ENCODE results near the gene TCF7L1. TPM values are rescaled to one million over a fixed set of nuclear protein-coding genes. Genes with fewer than 3 reads are reported as not detected.
"Not testable (repeated sequence)": the region's sequence is repeated elsewhere in the genome, so short reads cannot be mapped to it uniquely, and the experiment has no call there.

Gene TCF7L1, protein sequence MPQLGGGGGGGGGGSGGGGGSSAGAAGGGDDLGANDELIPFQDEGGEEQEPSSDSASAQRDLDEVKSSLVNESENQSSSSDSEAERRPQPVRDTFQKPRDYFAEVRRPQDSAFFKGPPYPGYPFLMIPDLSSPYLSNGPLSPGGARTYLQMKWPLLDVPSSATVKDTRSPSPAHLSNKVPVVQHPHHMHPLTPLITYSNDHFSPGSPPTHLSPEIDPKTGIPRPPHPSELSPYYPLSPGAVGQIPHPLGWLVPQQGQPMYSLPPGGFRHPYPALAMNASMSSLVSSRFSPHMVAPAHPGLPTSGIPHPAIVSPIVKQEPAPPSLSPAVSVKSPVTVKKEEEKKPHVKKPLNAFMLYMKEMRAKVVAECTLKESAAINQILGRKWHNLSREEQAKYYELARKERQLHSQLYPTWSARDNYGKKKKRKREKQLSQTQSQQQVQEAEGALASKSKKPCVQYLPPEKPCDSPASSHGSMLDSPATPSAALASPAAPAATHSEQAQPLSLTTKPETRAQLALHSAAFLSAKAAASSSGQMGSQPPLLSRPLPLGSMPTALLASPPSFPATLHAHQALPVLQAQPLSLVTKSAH
- 4.5 TPM for total RNA-seq

DNA sequence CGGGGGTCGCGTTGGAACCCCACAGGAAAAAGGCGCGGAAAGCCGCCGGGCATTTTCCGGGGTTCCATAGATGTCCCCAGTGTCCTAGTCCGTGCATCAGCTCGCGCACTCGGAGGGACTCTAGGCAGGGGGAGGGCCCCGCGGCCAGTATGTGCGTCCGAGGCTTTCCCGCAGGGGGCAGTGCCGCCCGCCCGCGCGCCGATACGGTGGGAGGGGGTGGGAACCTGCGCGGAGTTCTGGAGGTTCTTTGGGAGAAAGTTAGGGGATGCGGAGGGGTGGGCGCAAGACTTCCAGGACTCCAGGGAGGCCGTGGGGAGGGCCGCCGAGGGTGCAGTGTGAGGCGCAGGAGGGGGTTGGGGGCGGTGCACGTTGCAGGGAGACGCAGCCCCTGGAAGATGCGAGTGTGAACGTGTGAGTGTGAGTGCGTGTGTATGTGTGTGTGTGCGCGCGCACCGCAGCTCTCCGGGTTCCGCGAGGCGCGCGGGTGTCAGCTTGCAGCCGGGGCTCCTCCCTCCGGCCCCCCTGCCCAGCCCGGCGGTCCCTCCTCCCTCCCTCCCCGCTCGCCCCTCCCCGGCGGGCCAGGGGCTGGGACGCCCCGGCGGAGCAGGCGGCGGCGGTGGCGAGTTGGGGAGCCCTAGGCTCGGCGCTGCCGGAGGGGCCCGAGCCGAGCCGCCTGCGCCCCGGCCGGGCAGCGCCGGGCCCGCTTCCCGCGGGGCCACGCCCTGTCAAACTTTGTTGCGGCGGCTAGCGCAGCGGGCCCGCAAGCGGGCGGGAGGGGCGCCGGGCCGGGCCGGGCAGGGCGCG is at the start of gene TCF7L1:
TSS of gene TCF7L1 (plus strand) at position 559 of the 804 bp plus-strand sequence. CDS start 293 bp downstream, outside the sequence.
- peak; percentile 85 for ATAC-seq

DNA sequence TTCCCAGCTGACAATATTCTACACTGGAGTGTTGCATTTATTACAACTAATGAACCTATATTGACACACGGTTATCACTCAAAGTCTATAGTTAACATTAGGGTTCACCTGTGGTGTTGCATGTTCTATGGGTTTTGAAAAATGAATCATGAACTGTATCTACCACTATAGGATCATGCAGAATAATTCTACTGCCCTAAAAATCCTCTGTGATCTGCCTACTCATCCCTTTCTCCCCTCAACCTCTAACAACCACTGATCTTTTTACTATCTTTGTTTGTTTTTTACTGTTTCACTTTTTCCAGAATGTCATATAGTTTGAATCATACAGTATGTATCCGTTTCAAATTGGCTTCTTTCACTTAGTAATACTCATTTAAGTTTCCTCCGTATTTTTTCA is 47.6 kb upstream of the TCF7L1 start:
- no peak for ATAC-seq

DNA sequence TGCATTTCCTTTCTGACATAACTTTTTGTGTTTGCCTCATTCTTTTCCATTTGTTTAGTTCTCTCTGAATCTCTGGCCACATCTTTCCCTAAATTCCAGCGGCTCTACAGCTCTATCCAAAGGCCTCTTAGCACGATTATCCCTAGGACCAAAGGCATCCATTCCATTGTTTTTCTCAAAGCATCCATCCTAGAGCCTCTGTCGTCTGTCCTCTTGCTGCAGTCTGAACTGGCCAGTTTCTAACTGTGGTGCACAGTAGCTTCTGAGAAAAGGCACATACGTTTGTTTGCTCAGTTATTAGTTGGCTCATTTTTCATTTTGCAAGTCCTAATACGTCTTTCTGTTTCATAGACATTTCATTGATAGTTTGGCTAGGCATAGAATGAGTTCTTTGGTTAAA is 45.7 kb upstream of the TCF7L1 start:
- ATAC-seq: no peak

DNA sequence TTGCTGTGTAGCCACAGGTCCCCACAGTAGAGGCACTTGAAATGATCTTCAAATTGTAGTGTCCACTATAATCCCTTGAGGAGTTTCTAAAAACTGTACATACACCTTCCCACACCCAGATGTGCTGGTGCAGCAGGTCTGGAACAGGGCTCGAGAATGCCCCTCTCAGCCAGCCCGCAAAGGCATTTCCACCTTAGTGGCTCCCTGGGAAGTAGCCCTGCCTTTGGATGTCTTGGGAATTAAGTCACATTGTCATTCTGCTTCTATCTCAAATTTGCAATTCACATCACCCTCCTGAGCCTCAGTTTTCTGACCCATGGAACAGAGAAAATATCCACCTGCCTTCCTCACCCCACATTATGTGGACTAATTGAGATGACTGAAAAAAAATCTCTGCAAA is 44.3 kb upstream of the TCF7L1 start:
- ATAC-seq: no peak

DNA sequence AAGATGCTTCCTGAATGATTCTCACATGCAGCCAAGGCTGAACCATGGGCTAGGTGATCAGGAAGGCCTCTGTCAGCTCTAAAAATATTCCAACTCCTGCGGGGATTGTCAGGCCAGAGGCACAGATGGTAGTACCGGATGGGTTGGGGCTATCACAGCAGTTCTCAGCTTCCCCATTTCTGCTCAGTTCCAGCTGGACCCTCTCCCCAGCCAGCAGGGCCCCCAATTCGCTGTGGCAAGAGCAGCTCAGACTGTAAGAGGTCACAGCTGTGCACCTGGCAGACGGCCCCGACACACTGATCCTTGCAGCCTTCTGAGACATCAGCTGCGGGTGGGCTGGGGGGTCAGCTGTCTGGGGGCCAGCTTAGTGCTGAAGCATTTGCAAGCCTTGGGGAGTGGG is 43.6 kb upstream of the TCF7L1 start:
- no peak for ATAC-seq

DNA sequence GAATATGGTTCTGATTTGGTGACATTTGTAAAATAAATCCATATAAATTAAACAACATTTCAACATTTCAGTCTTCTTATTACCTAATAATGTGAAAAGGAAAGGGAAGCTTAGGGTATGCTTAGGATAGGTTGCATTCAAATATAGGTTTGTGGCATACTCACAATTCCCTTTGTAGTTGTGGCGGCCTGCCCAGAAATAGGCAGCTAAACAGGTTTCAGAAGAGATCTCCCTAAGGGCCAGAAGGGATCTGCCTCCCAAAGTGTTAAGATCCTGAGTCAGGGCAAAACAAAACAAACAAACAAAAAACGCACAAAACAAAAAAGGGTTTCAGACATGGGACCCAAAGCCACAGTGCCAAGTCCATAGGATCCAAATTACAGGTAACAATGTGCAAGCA is 41.4 kb upstream of the TCF7L1 start:
- ATAC-seq: peak; percentile 98

DNA sequence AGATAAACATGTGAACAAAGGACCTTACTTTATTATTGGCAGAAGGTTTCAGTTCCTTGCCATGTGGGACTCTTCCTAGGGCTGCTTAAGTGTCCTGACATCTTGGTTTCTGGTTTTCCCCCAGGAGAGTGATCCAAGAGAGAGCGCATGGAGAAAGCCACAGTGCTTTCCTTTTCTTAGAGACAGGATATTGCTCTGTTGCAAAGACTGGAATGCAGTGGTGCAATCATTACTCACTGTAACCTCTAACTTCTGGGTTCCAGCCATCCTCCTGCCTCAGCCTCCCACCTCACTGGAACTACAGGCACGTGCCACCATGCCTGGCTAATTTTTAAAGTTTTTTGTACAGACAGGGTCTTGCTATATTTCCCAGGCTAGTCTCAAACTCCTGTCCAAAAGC is 38.1 kb upstream of the TCF7L1 start:
- no peak for ATAC-seq

DNA sequence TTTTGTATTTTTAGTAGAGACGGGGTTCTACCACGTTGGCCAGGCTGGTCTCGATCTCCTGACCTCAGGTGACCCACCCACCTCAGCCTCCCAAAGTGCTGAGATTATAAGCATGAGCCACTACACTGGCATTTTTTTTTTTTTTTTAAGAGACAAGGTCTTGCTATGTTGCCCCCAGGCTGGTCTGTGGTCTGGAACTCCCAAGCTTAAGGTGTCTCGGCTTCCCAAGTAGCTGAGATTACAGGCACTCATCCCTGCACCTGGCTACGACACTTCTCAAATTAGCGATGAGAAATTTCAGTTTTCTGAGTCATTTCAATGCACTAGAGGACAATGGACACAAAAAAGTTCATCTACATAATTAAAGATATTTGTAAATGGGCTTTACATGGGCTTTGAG is 36.6 kb upstream of the TCF7L1 start:
- no peak for ATAC-seq

DNA sequence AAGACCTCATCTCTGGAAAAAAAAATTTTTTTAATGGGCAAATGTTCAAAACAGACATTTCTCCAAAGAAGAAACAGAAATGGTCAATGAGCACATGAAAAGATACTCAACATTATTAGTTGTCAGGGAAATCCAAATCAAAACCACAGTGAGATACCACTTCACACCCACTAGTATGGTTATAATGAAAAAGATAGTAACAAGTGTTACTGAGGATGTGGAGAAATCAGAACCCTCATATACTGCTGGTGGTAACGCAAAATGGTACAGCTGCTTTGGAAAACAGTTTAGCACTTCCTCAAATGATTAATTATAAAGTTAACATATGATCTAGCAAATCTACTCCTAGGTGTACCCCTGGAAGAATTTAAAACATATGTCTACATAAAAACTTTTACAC is 29.0 kb upstream of the TCF7L1 start:
- ATAC-seq: no peak

DNA sequence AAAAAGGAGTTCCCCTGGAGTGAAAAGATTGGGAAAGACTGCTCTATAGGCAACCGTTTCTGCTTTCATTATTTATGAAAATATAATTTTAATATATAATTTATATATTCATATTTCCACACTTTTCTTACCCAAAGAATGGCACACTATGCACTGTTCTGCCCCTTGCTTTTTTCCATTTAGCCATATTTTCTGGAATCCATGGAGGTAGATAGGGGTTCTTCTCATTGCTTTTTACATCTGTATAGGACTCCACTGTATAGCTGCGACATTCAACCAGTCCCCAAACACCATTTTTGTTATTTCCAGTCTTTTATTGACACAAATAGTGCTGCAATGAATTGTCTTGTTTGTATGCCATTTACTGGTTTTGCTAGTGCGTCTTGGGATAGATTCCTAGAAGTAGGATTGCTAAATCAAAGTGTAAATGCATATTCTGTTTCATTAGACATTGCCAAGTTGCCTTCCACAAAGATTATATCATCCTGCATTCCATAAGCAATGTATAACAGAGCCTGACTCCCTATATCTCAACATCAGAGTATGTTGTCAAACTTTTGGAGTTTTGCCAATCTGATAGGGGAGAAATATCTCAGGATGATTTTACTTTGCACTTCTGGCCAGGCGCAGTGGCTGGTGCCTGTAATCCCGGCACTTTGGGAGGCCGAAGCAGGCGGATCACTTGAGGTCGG is 26.6 kb upstream of the TCF7L1 start:
- no peak for ATAC-seq

DNA sequence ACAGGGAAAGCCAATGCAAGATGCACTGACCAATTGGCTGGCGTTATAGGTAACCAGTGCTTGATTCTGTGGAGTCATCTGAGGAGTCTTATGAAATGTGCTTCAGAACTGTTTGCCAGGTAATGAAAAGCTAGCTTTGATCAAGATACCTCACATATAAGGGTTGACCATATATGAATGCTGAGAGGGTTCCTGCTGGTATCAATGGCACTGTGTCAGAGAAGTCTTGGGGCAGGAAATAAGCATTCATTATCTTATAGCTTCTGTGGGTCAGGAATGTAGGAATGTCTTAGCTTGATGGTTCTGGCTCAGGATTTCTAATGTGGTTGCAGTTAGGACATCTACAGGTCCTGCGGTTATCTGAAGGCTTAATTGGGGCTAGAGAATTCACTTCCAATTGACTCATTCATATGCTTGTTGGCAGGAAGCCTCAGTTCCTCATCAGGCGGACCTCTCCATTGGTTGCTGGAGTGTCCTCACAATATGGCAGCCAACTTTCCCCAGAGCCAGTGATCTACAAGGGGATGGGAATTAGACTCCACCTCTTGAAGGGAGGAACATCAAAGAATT is 22.1 kb upstream of the TCF7L1 start:
- ATAC-seq: no peak

DNA sequence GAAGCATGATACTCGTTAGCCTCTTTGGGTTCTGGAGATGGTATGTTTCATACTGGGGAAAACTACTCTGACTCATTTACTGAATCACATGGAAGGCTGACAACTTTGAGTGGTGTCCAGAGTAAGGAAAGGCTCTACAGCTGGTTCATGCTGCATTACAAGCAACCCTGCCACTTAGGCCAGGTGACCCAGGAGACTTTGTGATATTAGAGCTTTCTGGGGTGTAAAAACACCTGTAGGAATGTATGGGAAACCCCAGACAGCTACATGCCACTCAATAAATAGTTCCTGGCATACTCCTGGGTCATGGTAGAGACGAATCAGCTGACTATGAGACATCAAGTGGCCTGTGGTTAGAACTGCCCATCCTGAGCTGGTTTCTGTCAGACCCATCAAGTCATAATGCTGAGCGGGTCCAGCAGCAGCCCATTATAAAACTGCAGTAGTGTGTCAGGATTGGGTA is 21.3 kb upstream of the TCF7L1 start:
- peak; percentile 41 for ATAC-seq

DNA sequence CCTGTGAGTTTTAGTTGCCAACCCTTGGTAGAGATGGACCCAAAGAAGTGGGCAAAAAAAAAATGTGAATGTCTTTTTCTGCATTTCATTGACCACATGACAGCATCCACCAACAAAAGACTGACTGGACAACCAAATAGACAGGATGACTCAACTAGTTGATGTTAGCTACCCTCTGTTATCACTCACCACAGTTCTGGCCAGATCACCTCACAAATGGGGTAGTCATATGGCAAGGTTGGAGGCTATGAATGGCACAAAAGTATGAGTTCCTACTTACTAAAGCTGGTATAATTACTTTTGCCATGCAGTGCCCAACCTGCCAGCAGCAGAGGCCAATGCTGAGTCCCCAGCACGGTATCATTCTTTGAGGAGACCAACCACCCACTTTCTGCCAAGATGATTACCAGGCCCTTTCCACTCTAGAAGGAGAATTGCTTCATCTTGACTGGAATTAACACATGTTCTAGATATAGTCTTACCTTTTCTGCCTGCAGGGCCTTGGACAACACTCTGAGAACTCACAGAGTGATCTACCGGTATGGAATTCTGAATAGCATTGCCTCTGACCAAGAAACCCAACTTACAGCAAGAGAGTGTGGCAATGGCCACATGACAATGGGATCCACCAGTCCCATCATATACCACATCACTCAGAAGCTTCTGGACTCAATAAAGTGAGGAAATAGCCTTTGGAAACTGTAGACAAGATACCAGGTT is 20.1 kb upstream of the TCF7L1 start:
- ATAC-seq: no peak

DNA sequence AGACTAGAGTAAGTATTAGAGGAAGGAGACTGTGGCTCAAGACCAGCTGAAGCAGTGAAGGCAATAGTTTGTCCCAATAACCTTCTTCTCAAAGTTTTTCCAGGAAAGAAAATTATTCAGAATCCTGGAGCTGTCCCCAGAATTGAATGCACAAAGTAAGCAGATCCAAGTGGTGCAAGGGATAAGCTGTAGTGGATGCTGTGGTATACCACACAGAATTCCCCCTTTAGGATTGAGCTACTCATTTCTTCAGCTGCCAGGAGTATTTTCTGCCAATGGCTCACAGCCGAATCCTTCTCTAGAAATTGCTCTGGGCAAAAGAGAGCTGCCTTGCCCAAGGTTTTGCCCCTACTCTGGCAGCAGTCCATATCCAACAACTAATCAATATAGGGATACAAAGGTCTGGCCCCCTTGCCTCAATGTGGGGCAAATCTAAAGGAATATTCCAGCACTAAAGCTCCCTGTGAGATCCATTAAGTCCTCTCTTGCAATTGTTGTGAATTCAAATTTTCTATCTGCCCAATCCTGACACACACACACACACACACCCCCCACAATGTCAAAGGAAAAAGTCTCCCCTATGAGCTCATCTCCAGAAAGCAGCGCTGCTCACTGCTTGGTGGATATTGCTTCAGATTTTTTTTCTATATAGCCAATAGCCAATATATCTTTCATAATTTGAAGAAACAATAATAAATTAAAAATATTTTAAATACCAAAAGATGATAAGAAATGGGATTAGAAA is 18.4 kb upstream of the TCF7L1 start:
- ATAC-seq: no peak

DNA sequence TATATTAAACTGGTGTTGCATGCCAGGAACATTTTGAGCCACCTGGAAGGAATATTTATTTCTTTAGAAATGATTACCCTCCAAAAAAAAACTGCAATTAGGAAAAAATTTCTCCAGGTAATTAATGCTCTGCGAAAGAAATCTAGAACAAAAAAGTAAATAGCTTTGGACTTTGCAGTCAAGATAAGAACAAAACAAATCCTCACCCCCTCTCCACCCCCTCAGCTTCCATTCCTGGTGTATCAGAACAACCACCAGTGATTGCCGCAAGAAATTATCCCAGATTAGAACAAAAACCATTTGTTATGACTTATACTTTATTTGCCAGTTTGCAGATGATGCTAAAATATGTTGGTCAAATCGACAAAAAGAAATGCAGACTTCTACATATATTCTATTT is 17.0 kb upstream of the TCF7L1 start:
- no peak for ATAC-seq

DNA sequence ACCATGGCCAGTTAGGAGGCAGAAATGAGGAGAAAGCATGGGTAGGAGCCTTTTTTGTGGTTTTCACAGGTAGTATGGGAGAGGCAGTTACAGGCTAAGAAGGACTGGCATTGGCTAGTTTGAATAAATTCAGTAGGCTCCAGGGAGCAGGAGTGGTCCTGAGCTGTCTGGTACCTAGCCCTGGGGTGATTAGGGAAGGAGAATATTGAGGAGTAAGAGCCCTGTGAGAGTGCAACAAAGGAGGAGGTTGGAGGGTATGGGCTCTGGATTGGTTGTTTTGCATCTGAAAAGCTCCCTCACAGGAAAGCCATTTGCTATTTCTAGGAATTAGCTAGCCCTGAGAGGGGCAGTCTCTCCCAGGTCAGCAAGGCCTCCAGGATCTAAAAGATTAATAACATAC is 13.3 kb upstream of the TCF7L1 start:
- no peak for ATAC-seq

DNA sequence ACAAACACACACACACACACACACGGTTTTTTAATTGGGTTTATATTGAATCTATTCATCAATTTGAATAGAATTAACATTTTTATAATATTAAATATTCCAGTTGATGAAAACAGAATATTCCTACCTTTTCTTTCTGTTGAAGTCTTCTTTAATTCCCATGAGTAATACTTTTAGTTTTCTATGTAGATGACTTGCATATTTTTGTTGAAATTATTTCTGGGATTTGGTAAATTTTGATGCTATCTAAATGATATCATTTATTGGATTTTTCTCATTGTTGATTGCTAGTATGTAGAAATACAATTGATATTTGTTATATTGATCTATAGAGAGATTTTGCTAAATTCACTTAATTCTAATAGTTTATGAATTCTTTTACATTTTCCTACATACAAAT is 12.8 kb upstream of the TCF7L1 start:
- no peak for ATAC-seq

DNA sequence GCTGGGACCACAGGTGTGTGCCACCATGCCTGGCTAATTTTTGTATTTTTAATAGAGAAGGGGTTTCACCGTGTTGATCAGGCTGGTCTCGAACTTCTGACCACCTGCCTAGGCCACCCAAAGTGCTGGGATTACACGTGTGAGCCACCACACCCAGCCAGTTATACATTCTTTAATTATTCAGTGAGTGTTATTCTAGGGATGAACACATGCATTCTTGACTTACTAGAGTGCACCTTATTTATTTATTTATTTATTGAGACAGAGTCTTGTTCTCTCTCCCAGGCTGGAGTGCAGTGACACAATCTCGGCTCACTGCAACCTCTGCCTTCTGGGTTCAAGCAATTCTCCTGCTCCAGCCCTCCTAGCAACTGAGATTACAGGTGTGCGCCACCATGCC is 6.7 kb upstream of the TCF7L1 start:
- ATAC-seq: not testable (repeated sequence)

DNA sequence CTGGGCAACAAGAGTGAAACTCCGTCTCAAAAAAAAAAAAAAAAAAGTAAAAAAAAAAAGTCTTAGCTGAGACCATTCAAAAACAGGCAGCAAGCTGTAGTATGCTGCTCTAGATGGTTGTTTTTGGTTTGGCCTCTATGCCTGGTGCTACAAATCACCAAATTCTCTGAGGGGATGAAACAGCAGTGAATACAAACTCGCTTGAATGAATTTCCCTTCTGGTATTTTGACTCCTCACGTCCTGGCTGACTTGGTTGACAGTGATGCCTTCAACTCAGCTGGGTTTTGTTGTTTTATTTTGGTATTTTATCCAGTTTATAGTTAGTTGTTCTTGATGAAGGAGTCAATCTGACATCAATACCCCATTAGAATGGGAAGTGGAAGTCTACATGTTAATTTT is 3.3 kb upstream of the TCF7L1 start:
- no peak for ATAC-seq

DNA sequence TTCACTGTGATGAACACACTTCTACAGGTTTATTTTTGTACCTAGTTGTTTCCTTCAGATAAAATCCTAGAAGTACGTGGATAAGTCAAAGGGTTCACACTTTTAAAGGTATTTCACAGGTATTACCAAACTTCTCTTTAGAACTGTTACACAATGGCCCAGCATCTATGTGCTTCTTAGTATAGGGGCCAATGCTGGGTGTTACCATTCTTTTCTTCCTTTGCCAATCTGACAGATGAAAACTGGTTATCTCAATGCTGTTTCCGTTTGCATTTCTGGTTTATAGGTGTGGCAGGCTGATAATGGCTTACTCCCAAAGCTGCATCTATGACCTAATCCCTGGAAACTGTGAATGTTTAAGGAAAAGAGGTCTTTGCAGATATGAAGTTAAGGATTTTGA is 2.8 kb upstream of the TCF7L1 start:
- no peak for ATAC-seq

DNA sequence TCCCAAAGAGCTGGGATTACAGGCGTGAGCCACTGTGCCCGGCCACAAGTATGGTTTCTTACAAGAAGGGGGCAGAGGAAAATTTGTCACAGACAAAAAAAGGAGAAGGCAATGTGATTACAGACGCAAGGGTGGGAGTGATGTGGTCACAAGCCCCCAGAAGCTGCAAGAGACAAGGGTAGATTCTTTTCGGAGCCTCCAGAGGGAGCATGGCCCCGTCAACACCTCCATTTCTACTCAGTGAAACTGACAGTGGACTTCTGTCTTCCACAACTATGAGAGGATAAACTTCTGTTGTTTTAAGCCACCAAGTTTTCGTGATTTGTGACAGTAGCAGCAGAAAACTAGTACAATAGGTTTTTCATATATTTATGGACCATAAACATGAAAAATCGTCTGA is 2.1 kb upstream of the TCF7L1 start:
- ATAC-seq: no peak
